Upper lobe of left lung (tissue), 4 donors: ENCODE data around the gene ATP6V1G3.

Experiments
- CTCF ChIP-seq, 6 experiments: fragments of 450-650 bp in 4 of 6; fragments of 200-600 bp in 2 of 6; sonication (generic) in 2 of 6; IDR thresholded peaks; one replicate each; pipeline ENCODE4 v1.5.1; 2016 to 2019; ENCODE audit warnings: antibody characterized with exemption in 6 of 6
- POLR2A ChIP-seq, 4 donors: fragments of 450-650 bp; IDR thresholded peaks; one replicate each; pipeline ENCODE4 v1.5.1; 2016 to 2017; ENCODE audit warnings: antibody characterized with exemption in 4 of 4, mild to moderate bottlenecking in 2 of 4
- POLR2AphosphoS5 ChIP-seq, 2 donors: sonication (generic); formaldehyde crosslinking; IDR thresholded peaks; one replicate each; pipeline ENCODE4 v1.5.1; 2017; ENCODE audit warnings: antibody characterized with exemption in 2 of 2

- TF ChIP-seq CTCF (IDR thresholded peaks at IDR 0.05) (no peak), POLR2AphosphoS5 (IDR thresholded peaks at IDR 0.05) (no peak), POLR2A (IDR thresholded peaks at IDR 0.05) (no peak)
Observed at GRCh38 chr1:198528364-198528763, 12.1 kb downstream of the ATP6V1G3 start.
